Transverse colon (tissue), 4 donors: ENCODE data around the gene LAMA3. TPM values are rescaled to one million over a fixed set of nuclear protein-coding genes. Genes with fewer than 3 reads are reported as not detected.

Source experiments
- DNase-seq: peaks from one replicate; pipeline ENCODE4 v3.0.0-alpha.2; 2019
- H3K27ac ChIP-seq, 4 donors: fragments of 200-600 bp; sonication (generic); 2 replicates each; pipeline ENCODE4 v1.5.1; 2016 to 2018; ENCODE audit warnings: inconsistent platforms in 4 of 4
- H3K27me3 ChIP-seq: fragments of 200-600 bp; sonication (generic); 2 replicates; pipeline ENCODE4 v1.5.1; 2017; ENCODE audit warnings: inconsistent platforms
- H3K36me3 ChIP-seq, 4 donors: fragments of 200-600 bp; sonication (generic); 2 replicates each; pipeline ENCODE4 v1.5.1; 2017 to 2019; ENCODE audit warnings: inconsistent platforms in 4 of 4
- H3K4me1 ChIP-seq, 4 donors: fragments of 200-600 bp; sonication (generic); 2 replicates each; pipeline ENCODE4 v1.5.1; 2017 to 2020; ENCODE audit warnings: inconsistent platforms in 4 of 4
- H3K4me3 ChIP-seq, 4 donors: fragments of 200-600 bp; sonication (generic); 1 replicate in 1 of 4; 2 replicates in 3 of 4; pipeline versions ENCODE4 v1.5.1 to v1.6.1; 2017 to 2019; ENCODE audit warnings: inconsistent platforms in 4 of 4
- H3K9me3 ChIP-seq, 2 donors: fragments of 200-600 bp; sonication (generic); 2 replicates each; pipeline ENCODE4 v1.5.1; 2017 to 2019; ENCODE audit warnings: inconsistent platforms in 2 of 2
- CTCF ChIP-seq, 5 experiments: fragments of 200-600 bp in 3 of 5; fragments of 450-650 bp in 2 of 5; sonication (generic) in 3 of 5; IDR thresholded peaks; 1 replicate in 2 of 5; 2 replicates in 3 of 5; pipeline ENCODE4 v1.5.1; 2016 to 2017; ENCODE audit warnings: antibody characterized with exemption in 5 of 5, inconsistent platforms in 3 of 5, mild to moderate bottlenecking in 2 of 5, moderate library complexity in 1 of 5
- EP300 ChIP-seq: sonication (generic); formaldehyde crosslinking; IDR thresholded peaks from one replicate; pipeline ENCODE4 v1.6.1; 2017; ENCODE audit warnings: antibody characterized with exemption, low read depth
- POLR2A ChIP-seq: fragments of 450-650 bp; IDR thresholded peaks from one replicate; pipeline ENCODE4 v1.6.1; 2016; ENCODE audit warnings: antibody characterized with exemption, mild to moderate bottlenecking, moderate library complexity
- POLR2AphosphoS5 ChIP-seq, 3 donors: sonication (generic); formaldehyde crosslinking; IDR thresholded peaks; one replicate each; pipeline ENCODE4 v1.6.1; 2016; ENCODE audit warnings: antibody characterized with exemption in 3 of 3
- WGBS, 2 donors: methylation state at CpG; one replicate each; pipeline ENCODE4 v1.1.5; 2018; ENCODE audit warnings: low coverage in 1 of 2; 5-methylcytosine and 5-hydroxymethylcytosine counted together
- in situ Hi-C, 4 donors: fragments of 200-750 bp; cut with MboI; loops; one replicate each; pipeline versions ENCODE4 v1.15.0 to v1.15.1; 2017; ENCODE audit warnings: low sequenced_read_pairs in 3 of 4, low pct_ligation_motif_present in 1 of 4, low pct_unique_long_range_greater_than_20kb in 1 of 4
- intact Hi-C: fragments of 100-400 bp; cut with DNase I; formaldehyde crosslinking; loops from one replicate; pipeline ENCODE4 v1.15.1; 2023; ENCODE audit warnings: low total_unique reads
- total RNA-seq, 4 donors: library from RNA; depleted of rRNA; stranded (reverse); fragments of >200 nt; gene quantifications; one replicate each; pipeline ENCODE4 v1.1.0, GENCODE V29; 2016

Gene LAMA3
- total RNA-seq, 4 donors from 2014 or later: 17.5 to 71.8 (median 47.4) TPM

- intact Hi-C loops (no loop called here), in situ Hi-C loops (no loop called here)
- WGBS, 2 donors: 97% methylated on average over 2 of the region's 2 CpGs; no CpG with 5 or more reads in 1 of the 2 donors
- Histone ChIP-seq H3K27ac (no peak overlapping the region), H3K4me1 (peaks cover 0 to 1% (median 0%) of the 10 kb centered on the region in 4 donors), H3K9me3 (no peaks in the 10 kb centered on the region), H3K4me3 (no peak overlapping the region), H3K36me3 (no peaks in the 10 kb centered on the region), H3K27me3 (no peaks in the 10 kb centered on the region)
- TF ChIP-seq POLR2A (no peak), CTCF (IDR thresholded peaks at IDR 0.05) (no peak), EP300 (no peak), POLR2AphosphoS5 (IDR thresholded peaks at IDR 0.05) (no peak)
- DNase-seq: no peak
Measured at GRCh38 chr18:23953984-23954383, 264.7 kb downstream of the LAMA3 start.

DNA sequence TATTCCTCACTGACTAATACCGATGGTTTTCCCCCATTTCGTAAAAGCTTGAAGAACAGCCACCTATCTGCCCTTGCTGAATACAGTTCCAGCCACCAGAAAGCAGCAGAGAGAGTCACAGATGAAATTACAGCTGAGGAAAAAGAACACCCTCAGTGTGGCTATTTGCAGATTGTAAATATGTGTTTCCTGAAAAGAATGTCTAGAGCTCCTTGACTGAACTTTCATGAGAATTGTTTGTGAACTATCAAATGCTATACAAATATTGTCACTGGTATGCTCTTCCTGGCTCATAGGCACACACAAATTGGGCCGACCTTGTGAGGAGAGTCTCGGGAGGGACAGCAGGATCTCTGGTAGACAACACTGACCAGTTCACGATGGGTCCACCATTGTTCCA is 267.2 kb downstream of the LAMA3 start:
- H3K27ac ChIP-seq: no peak overlapping the region
- H3K27me3 ChIP-seq: no peaks in the 10 kb centered on the region
- intact Hi-C loops (no loop called here), in situ Hi-C loops (no loop called here)
- H3K4me1 ChIP-seq: peaks cover 0 to 4% (median 0%) of the 10 kb centered on the region in 4 donors
- 91 to 100% methylated on average over 2 to 5 of the region's 5 CpGs for WGBS, 2 donors
- no peaks in the 10 kb centered on the region for H3K9me3 ChIP-seq
- DNase-seq: no peak
- no peak for TF ChIP-seq POLR2AphosphoS5 (IDR thresholded peaks at IDR 0.05)
- no peaks in the 10 kb centered on the region for H3K36me3 ChIP-seq
- H3K4me3 ChIP-seq: no peak overlapping the region

- H3K4me1 ChIP-seq: peaks cover 0 to 4% (median 0%) of the 10 kb centered on the region in 4 donors
- in situ Hi-C loops (no loop called here), intact Hi-C loops (no loop called here)
- TF ChIP-seq EP300 (no peak), POLR2AphosphoS5 (IDR thresholded peaks at IDR 0.05) (no peak), CTCF (IDR thresholded peaks at IDR 0.05) (no peak), POLR2A (no peak)
- peak overlapping the region in 3 of 4 donors; percentile 30 to 69 (median 56) for H3K27ac ChIP-seq
- H3K9me3 ChIP-seq: no peaks in the 10 kb centered on the region
- no peak overlapping the region for H3K4me3 ChIP-seq
- peak; percentile 46 for DNase-seq
- no peaks in the 10 kb centered on the region for H3K27me3 ChIP-seq
- WGBS, 2 donors: 48 to 60% methylated on average over 1 to 10 of the region's 10 CpGs
- H3K36me3 ChIP-seq: no peaks in the 10 kb centered on the region
Measured at GRCh38 chr18:23958036-23958435, 268.8 kb downstream of the LAMA3 start.

GRCh38 chr18:23963443-23964165 is 274.4 kb downstream of the LAMA3 start:
- no peak overlapping the region for H3K27ac ChIP-seq
- in situ Hi-C loops: no loop called here
- no peak for DNase-seq
- H3K4me1 ChIP-seq: peaks cover 7 to 27% (median 20%) of the 10 kb centered on the region in 4 donors
- 80 to 96% methylated on average over 3 of the region's 3 CpGs for WGBS, 2 donors
- no peak overlapping the region for H3K4me3 ChIP-seq
- intact Hi-C loops: no loop called here
- no peaks in the 10 kb centered on the region for H3K36me3 ChIP-seq
- TF ChIP-seq CTCF (IDR thresholded peaks at IDR 0.05) (no peak), POLR2AphosphoS5 (IDR thresholded peaks at IDR 0.05) (no peak), EP300 (no peak), POLR2A (no peak)
- no peaks in the 10 kb centered on the region for H3K9me3 ChIP-seq
- H3K27me3 ChIP-seq: no peaks in the 10 kb centered on the region
